Skin of body (tissue), 2 donors: ENCODE results near the gene ABCA1. TPM values are rescaled to one million over a fixed set of nuclear protein-coding genes. Genes with fewer than 3 reads are reported as not detected.

ENCODE experiments used
- DNase-seq: peaks from one replicate; lab custom pipeline; 2025; lab: John Stamatoyannopoulos, UW
- total RNA-seq: library from RNA; depleted of rRNA; stranded (reverse); fragments of >200 nt; gene quantifications from one replicate; pipeline ENCODE4 v1.2.3, GENCODE V29; 2014

ABCA1 gene
- total RNA-seq, 1 donor from 2014 or later: 61.2 TPM

- no peak for DNase-seq
Observed at GRCh38 chr9:104765138-104765537, 162.8 kb downstream of the ABCA1 start.

GRCh38 chr9:104758974-104759373 is 169.0 kb downstream of the ABCA1 start:
- DNase-seq: no peak

DNA sequence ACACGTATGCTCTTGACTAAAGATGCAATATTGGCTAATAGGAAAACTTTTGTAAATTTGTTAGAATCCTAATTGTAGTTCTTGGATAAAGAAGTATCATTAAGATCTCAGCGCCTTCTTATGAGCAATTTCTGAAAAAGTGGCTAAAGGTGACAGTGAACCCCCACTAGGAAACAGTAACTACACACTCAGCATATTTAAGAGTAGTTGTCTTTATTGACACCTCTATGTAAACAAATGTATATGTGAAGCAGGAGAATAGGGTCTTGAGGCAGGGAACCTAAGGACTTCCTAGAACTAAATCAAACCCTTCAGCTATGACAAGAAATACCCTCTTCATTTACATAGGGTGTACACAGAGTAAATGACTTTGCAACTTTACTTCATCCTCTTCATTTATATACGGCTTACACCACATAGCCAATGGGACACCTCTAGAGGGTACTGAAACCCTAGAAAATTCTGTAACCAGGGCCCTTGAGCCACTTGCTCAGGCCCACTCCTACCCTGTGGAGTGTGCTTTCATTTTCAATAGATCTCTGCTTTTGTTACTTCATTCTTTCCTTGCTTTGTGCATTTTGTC is 177.7 kb downstream of the ABCA1 start:
- no peak for DNase-seq

DNA sequence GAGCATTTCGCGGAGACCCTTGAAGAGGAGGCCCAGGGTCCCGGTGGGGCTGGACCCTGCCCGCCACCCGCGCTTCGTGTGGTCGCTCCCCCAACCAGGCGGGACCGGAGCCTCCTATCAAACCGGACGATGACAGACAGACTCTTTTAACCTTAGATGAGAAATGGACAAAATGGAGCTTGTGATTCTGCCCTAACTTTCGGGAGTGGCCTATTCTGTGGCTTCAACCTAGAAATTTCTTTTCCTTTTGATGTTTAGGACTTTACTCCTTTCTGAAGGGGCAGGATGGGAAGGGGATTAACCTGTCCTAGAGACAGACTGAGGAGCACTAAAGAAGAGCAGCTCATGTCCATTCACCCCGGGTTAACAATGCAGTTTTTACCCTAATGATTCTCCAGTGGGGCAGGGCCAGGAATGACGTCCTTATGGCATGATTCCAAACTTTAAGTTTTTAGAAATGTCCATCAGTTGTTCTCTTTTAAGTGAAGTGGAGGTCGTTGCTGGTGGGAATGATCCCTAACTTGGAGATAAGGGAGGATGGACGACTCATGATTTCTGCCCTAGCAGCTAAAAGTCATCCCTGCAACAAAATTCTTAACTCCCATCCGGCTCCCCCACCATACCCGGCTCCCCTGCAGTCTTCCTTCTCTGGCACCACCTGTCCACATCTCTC is 179.5 kb downstream of the ABCA1 start:
- DNase-seq: peak; percentile 53

- peak; percentile 83 for DNase-seq
Observed at GRCh38 chr9:104747565-104748358, 180.2 kb downstream of the ABCA1 start, which contains the start of gene NIPSNAP3A. Gene NIPSNAP3A, plus strand, starts transcription at chr9:104747683. Its CDS starts 110 bp downstream, at chr9:104747793.

GRCh38 chr9:104747245-104747564 is 180.8 kb downstream of the ABCA1 start:
- peak; percentile 75 for DNase-seq

DNA sequence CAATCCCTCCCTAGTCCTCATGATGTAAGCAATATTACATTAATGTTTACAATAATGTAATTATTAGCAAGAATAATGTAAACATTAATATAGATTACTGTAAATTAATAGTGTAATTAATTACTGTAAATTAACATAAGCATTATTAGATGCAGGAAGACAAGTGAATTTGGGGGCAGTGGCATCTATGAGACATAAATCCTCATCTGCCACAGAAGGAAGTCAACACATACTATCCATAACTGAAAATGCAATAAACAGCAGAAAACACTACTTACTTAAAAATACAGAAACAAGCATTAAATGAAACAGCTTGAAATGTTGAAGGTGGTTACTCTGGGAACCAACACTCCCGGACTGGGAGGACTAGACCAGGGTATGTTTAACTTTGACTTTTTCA is 181.2 kb downstream of the ABCA1 start:
- DNase-seq: no peak

DNA sequence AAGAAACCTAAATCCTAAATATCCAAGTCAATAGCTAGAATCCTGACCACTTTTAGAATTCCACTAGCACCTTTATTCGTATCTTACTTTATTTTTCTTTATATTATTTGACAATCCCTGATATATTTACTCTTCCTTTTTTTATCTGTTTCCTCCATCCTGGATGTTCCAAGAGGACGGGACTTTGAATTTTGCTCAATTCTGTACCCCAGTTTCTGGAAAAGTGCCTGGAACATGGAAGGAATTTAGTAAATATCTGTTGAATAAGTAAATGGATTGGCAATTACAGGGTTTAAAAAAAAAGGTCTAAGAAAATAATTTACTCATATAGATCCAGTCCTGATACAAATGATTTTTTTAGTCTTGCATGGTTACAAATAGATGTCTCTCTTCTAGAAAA is 181.7 kb downstream of the ABCA1 start:
- no peak for DNase-seq

GRCh38 chr9:104745852-104746251 is 182.1 kb downstream of the ABCA1 start:
- DNase-seq: no peak

GRCh38 chr9:104743376-104743985 is 184.5 kb downstream of the ABCA1 start:
- peak; percentile 76 for DNase-seq

DNA sequence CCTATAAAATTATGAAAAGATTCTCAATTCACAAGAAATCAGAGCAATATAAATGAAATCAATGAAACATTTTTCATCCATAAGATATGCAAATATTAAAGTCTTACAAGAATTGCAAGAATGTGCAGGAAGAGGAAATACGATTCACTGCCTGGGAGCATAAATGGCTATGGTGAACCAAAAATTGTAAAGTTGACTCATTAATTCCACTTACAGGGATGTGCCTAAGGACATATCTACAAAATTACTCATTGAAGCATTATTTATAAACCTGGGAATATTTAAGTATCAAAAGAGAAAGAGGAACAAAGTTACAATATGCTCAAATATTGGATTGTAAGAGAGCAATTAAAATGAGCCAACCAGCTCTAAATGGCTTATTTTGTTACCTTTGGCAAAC is 187.3 kb downstream of the ABCA1 start:
- DNase-seq: no peak

DNA sequence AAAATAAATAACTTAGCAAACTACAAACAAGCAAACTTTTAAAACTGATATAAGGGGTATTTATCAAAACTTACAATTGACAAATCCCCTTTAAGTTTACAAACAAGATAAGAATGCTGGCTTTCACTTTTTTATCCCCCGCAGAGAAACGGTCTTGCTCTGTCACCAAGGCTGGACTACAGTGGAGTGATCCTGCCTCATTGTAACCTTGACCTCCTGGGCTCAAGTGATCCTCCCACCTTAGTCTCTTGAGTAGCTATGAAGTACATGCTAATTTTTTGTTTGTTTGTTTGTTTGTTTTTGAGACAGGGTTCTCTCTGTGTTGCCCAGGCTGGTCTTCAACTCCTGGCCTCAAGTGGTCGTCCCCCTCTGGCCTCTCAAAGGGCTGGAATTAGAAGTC is 189.5 kb downstream of the ABCA1 start:
- DNase-seq: no peak

Other genes with a start within 250 kb of the ABCA1 start
- not detected for gene OR13D1, start 233.6 kb downstream of the ABCA1 start, total RNA-seq
- gene NIPSNAP3A, start 180.5 kb downstream of the ABCA1 start, total RNA-seq: 41.6 TPM
- gene NIPSNAP3B, start 164.0 kb downstream of the ABCA1 start, total RNA-seq: 7.2 TPM